Panc1 (cell line): Measurements from ENCODE around the gene LDHAL6B.

ENCODE experiments used
- POLR2AphosphoS5 ChIP-seq: IDR thresholded peaks from 2 replicates; pipeline ENCODE4 v1.6.1; 2012; ENCODE audit warnings: mild to moderate bottlenecking, low read depth, low read length, moderate library complexity
- TF ChIP-seq, protein P1 (sequence below): fragments of 450-650 bp; IDR thresholded peaks from 2 replicates; pipeline ENCODE4 v1.5.1; 2017; ENCODE audit warnings: mild to moderate bottlenecking

DNA sequence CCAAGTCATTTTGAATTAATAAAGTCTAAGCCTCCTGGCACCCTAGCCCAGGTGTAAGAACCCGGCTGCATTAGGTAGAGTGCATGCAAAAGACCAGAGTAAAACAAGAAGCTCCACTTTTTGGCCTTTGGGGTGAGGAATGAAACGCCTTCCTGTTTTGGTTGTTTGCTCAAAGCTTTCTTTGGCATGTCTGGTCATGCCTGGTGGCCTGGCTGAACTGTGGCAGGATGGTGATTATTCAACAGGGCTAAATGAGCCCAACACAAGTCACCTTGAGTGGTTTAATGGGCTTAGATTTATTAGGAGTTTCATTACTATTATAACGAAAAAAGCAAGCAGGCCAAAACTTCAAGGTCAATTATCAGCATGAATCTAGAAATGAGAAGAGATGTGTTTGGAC, 40.9 kb upstream of the LDHAL6B start:
- TF ChIP-seq, protein P1, sequence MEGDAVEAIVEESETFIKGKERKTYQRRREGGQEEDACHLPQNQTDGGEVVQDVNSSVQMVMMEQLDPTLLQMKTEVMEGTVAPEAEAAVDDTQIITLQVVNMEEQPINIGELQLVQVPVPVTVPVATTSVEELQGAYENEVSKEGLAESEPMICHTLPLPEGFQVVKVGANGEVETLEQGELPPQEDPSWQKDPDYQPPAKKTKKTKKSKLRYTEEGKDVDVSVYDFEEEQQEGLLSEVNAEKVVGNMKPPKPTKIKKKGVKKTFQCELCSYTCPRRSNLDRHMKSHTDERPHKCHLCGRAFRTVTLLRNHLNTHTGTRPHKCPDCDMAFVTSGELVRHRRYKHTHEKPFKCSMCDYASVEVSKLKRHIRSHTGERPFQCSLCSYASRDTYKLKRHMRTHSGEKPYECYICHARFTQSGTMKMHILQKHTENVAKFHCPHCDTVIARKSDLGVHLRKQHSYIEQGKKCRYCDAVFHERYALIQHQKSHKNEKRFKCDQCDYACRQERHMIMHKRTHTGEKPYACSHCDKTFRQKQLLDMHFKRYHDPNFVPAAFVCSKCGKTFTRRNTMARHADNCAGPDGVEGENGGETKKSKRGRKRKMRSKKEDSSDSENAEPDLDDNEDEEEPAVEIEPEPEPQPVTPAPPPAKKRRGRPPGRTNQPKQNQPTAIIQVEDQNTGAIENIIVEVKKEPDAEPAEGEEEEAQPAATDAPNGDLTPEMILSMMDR = no peak
- TF ChIP-seq POLR2AphosphoS5 = no peak
